ENCODE data around the gene CCDC88C. TPM values are rescaled to one million over a fixed set of nuclear protein-coding genes. Genes with fewer than 3 reads are reported as not detected.

Gene CCDC88C
- total RNA-seq, 1 experiment from 2014 or later: 33.2 TPM

DNA sequence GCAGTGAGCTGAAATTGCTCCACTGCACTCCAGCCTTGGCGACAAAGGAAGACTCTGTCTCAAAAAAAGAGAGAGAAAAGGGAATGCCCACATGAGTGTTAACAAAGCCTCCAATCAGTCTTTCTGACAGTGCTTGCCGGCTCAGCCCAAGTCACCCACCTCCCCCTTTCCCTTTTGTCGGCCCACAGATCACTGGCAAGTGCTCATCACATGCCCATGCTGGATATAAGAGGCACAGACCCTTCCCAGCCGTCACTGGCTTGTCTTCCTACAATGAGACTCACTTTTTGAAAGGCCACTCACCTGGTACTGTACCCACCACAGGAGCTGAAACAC is 70.8 kb downstream of the CCDC88C start:
- Mint-ChIP-seq H3K4me1 (ENCODE audit: low read depth, unreplicated experiment) (peaks cover 45% of the 10 kb centered on the region), H3K27me3 (ENCODE audit: unreplicated experiment) (no peaks in the 10 kb centered on the region), H3K4me3 (ENCODE audit: low read depth, unreplicated experiment) (no peak overlapping the region), H3K9me3 (ENCODE audit: low read depth, unreplicated experiment) (no peaks in the 10 kb centered on the region), H3K36me3 (ENCODE audit: insufficient read depth, unreplicated experiment) (peaks cover 9% of the 10 kb centered on the region), H3K27ac (ENCODE audit: unreplicated experiment) (peak overlapping the region; percentile 23)
- TF ChIP-seq, protein P1, sequence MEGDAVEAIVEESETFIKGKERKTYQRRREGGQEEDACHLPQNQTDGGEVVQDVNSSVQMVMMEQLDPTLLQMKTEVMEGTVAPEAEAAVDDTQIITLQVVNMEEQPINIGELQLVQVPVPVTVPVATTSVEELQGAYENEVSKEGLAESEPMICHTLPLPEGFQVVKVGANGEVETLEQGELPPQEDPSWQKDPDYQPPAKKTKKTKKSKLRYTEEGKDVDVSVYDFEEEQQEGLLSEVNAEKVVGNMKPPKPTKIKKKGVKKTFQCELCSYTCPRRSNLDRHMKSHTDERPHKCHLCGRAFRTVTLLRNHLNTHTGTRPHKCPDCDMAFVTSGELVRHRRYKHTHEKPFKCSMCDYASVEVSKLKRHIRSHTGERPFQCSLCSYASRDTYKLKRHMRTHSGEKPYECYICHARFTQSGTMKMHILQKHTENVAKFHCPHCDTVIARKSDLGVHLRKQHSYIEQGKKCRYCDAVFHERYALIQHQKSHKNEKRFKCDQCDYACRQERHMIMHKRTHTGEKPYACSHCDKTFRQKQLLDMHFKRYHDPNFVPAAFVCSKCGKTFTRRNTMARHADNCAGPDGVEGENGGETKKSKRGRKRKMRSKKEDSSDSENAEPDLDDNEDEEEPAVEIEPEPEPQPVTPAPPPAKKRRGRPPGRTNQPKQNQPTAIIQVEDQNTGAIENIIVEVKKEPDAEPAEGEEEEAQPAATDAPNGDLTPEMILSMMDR (IDR thresholded peaks at IDR 0.05; ENCODE audit: unreplicated experiment): no peak
- no peak for DNase-seq
- CTCF ChIA-PET: no interaction called here
- no TSS peak for BruUV-seq (replicated peaks)
- intact Hi-C loops (cut with micrococcal nuclease; ENCODE audit: unreplicated experiment): no loop called here

DNA sequence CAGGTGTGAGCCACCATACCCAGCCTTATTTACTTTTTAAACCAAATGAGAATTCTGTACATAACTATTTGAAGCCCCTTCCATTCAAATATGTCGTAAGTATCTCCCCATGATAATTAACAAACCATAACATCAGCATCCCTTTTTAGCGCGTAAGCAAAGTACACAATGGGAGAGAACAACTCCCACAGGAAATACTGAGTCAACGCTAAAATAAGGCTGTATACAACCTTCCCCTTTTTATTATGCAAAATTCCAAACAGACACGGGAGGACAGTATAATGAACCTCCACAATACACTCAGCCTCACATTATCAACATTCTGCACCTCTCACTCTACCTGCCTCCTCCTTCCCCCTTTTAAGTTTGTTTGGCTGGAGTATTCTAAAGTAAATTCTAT is 73.5 kb downstream of the CCDC88C start:
- CTCF ChIA-PET: no interaction called here
- TF ChIP-seq, protein P1 (IDR thresholded peaks at IDR 0.05; ENCODE audit: unreplicated experiment): no peak
- peaks cover 11% of the 10 kb centered on the region for H3K36me3 Mint-ChIP-seq (ENCODE audit: insufficient read depth, unreplicated experiment)
- H3K27ac Mint-ChIP-seq (ENCODE audit: unreplicated experiment): no peak overlapping the region
- H3K4me3 Mint-ChIP-seq (ENCODE audit: low read depth, unreplicated experiment): no peak overlapping the region
- no peaks in the 10 kb centered on the region for H3K27me3 Mint-ChIP-seq (ENCODE audit: unreplicated experiment)
- BruUV-seq (replicated peaks): no TSS peak
- H3K9me3 Mint-ChIP-seq (ENCODE audit: low read depth, unreplicated experiment): no peaks in the 10 kb centered on the region
- no peak for DNase-seq
- peaks cover 21% of the 10 kb centered on the region for H3K4me1 Mint-ChIP-seq (ENCODE audit: low read depth, unreplicated experiment)
- intact Hi-C loops (cut with micrococcal nuclease; ENCODE audit: unreplicated experiment): no loop called here

DNA sequence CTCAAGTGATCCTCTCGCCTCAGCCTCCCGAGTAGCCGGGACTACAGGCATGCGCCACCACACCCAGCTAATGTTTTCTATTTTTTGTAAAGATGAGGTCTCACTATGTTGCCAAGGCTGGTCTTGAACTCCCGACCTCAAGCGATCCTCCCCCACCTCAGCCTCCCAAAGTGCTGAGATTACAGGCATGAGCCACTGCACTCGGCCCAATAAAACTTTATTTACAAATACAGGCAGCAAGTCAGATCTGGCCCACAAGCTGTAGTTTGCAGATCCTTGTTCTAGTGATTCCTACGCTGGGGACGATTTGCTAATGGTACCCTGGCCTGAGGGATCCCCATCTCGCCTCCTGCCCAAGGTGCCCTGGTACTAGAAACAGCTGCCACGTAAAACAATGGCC is 74.6 kb downstream of the CCDC88C start:
- no peak for DNase-seq
- peaks cover 12% of the 10 kb centered on the region for H3K36me3 Mint-ChIP-seq (ENCODE audit: insufficient read depth, unreplicated experiment)
- CTCF ChIA-PET: interaction anchor here (0.8 kb wide), 1 partner anchor 56 kb away, joined by 3 read pairs; no protein-coding TSS in a partner anchor
- no peaks in the 10 kb centered on the region for H3K27me3 Mint-ChIP-seq (ENCODE audit: unreplicated experiment)
- no TSS peak for BruUV-seq (replicated peaks)
- H3K4me3 Mint-ChIP-seq (ENCODE audit: low read depth, unreplicated experiment): no peak overlapping the region
- TF ChIP-seq, protein P1 (IDR thresholded peaks at IDR 0.05; ENCODE audit: unreplicated experiment): no peak
- no peak overlapping the region for H3K27ac Mint-ChIP-seq (ENCODE audit: unreplicated experiment)
- peaks cover 16% of the 10 kb centered on the region for H3K4me1 Mint-ChIP-seq (ENCODE audit: low read depth, unreplicated experiment)
- intact Hi-C loops (cut with micrococcal nuclease; ENCODE audit: unreplicated experiment): no loop called here
- H3K9me3 Mint-ChIP-seq (ENCODE audit: low read depth, unreplicated experiment): no peaks in the 10 kb centered on the region

DNA sequence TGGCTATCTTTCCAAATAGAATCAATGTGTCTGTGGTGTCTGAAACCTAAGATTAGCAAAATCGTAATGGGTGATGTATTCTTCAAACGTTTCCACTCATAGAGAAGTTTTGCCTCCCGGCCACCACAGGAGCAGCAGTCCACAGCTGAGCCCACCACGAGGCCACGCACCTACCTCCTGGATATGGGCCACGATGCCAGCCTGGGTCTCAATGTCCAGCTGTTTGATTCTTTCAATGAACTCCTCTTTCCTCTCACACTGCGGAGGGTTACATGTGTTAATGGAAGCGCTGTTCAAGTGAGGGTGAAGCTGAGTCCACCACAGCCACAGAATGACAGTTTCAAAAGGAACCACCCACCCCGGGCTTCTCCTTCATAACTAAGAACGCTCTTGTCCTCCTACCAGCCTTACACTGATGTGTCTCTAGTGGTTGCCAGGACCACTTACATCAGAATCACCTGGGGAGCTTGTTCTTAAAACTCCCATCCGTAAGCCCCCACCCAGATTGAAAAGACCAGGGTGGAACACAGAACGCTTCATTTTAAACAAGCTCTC is 75.3 kb downstream of the CCDC88C start:
- no TSS peak for BruUV-seq (replicated peaks)
- no peaks in the 10 kb centered on the region for H3K27me3 Mint-ChIP-seq (ENCODE audit: unreplicated experiment)
- no peak overlapping the region for H3K4me3 Mint-ChIP-seq (ENCODE audit: low read depth, unreplicated experiment)
- DNase-seq: no peak
- peaks cover 16% of the 10 kb centered on the region for H3K4me1 Mint-ChIP-seq (ENCODE audit: low read depth, unreplicated experiment)
- intact Hi-C loops (cut with micrococcal nuclease; ENCODE audit: unreplicated experiment): no loop called here
- TF ChIP-seq, protein P1 (IDR thresholded peaks at IDR 0.05; ENCODE audit: unreplicated experiment): no peak
- H3K36me3 Mint-ChIP-seq (ENCODE audit: insufficient read depth, unreplicated experiment): peaks cover 12% of the 10 kb centered on the region
- no peak overlapping the region for H3K27ac Mint-ChIP-seq (ENCODE audit: unreplicated experiment)
- CTCF ChIA-PET: no interaction called here
- no peaks in the 10 kb centered on the region for H3K9me3 Mint-ChIP-seq (ENCODE audit: low read depth, unreplicated experiment)

Measured in Calu3 (cell line).